Stimulated activated CD8-positive, alpha-beta memory T cell treated with anti-CD3 and anti-CD28 coated beads, Interleukin-7, amount 100 ng/mL, for 4 hours (primary cell): ENCODE results near the gene ADNP.
A peak's percentile ranks its signal among the peaks of the same experiment; 100 is the strongest.

Experiments used
- DNase-seq, 2 donors: peaks; one replicate each; pipeline ENCODE4 v3.0.0-alpha.2; 2020; ENCODE audit warnings: low read depth in 2 of 2

ADNP gene

GRCh38 chr20:50932691-50933280 is 1.5 kb upstream of the ADNP start:
- DNase-seq = no peak

- DNase-seq = no peak
Observed at GRCh38 chr20:50932016-50932485, 814 bp upstream of the ADNP start.

GRCh38 chr20:50930976-50931305 is 296 bp downstream of the ADNP start:
- DNase-seq = no peak

- DNase-seq = peak in 1 of 2 donors; percentile 19
Observed at GRCh38 chr20:50930139-50930975, 880 bp downstream of the ADNP start.

GRCh38 chr20:50929299-50930138 is 1.7 kb downstream of the ADNP start:
- peak; percentile 80 to 87 for DNase-seq

- DNase-seq = no peak
Observed at GRCh38 chr20:50928469-50928868, 2.8 kb downstream of the ADNP start.

GRCh38 chr20:50926530-50926929 is 4.7 kb downstream of the ADNP start:
- no peak for DNase-seq

- DNase-seq = no peak
Observed at GRCh38 chr20:50924261-50924920, 6.8 kb downstream of the ADNP start.

GRCh38 chr20:50921803-50922501 is 9.3 kb downstream of the ADNP start:
- DNase-seq = no peak

- no peak for DNase-seq
Observed at GRCh38 chr20:50920997-50921396, 10.2 kb downstream of the ADNP start.

- DNase-seq = no peak
Observed at GRCh38 chr20:50919567-50919966, 11.7 kb downstream of the ADNP start.

GRCh38 chr20:50918403-50918802 is 12.8 kb downstream of the ADNP start:
- no peak for DNase-seq

GRCh38 chr20:50916934-50917333 is 14.3 kb downstream of the ADNP start:
- no peak for DNase-seq

- DNase-seq = no peak
Observed at GRCh38 chr20:50916257-50916656, 15.0 kb downstream of the ADNP start.

GRCh38 chr20:50915424-50915823 is 15.8 kb downstream of the ADNP start:
- DNase-seq = no peak

- DNase-seq = no peak
Observed at GRCh38 chr20:50913690-50914375, 17.4 kb downstream of the ADNP start.

- no peak for DNase-seq
Observed at GRCh38 chr20:50911716-50912115, 19.5 kb downstream of the ADNP start.

GRCh38 chr20:50911030-50911429 is 20.2 kb downstream of the ADNP start:
- DNase-seq = no peak

- DNase-seq = no peak
Observed at GRCh38 chr20:50909413-50909812, 21.8 kb downstream of the ADNP start.

GRCh38 chr20:50904067-50904570 is 27.1 kb downstream of the ADNP start:
- DNase-seq = no peak
